ENCODE measurements around the gene RAI14. TPM values are rescaled to one million over a fixed set of nuclear protein-coding genes. Genes with fewer than 3 reads are reported as not detected.

Gene RAI14
- total RNA-seq, 1 donor from 2014 or later = 1.1 TPM

GRCh38 chr5:34684281-34684979 lies 28.3 kb downstream of the RAI14 start:
- Mint-ChIP-seq H3K9me3 (no peaks in the 10 kb centered on the region), H3K27ac (no peak overlapping the region), H3K27me3 (no peaks in the 10 kb centered on the region), H3K4me3 (no peak overlapping the region), H3K4me1 (no peaks in the 10 kb centered on the region), H3K36me3 (ENCODE audit: low read depth) (no peaks in the 10 kb centered on the region)
- intact Hi-C loops (cut with micrococcal nuclease) = no loop called here
- POLR2A ChIA-PET = no interaction called here
- ATAC-seq (ENCODE audit: low read depth) (no peak), DNase-seq (no peak)
- CTCF ChIA-PET = no interaction called here
- TF ChIP-seq, protein P1, sequence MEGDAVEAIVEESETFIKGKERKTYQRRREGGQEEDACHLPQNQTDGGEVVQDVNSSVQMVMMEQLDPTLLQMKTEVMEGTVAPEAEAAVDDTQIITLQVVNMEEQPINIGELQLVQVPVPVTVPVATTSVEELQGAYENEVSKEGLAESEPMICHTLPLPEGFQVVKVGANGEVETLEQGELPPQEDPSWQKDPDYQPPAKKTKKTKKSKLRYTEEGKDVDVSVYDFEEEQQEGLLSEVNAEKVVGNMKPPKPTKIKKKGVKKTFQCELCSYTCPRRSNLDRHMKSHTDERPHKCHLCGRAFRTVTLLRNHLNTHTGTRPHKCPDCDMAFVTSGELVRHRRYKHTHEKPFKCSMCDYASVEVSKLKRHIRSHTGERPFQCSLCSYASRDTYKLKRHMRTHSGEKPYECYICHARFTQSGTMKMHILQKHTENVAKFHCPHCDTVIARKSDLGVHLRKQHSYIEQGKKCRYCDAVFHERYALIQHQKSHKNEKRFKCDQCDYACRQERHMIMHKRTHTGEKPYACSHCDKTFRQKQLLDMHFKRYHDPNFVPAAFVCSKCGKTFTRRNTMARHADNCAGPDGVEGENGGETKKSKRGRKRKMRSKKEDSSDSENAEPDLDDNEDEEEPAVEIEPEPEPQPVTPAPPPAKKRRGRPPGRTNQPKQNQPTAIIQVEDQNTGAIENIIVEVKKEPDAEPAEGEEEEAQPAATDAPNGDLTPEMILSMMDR (IDR thresholded peaks at IDR 0.05) = no peak

GRCh38 chr5:34684980-34685352 lies 28.8 kb downstream of the RAI14 start:
- ChIA-PET POLR2A (no interaction called here), CTCF (no interaction called here)
- intact Hi-C loops (cut with micrococcal nuclease) = no loop called here
- Mint-ChIP-seq H3K36me3 (ENCODE audit: low read depth) (no peaks in the 10 kb centered on the region), H3K9me3 (no peaks in the 10 kb centered on the region), H3K27me3 (no peaks in the 10 kb centered on the region), H3K4me1 (no peaks in the 10 kb centered on the region), H3K4me3 (no peak overlapping the region), H3K27ac (no peak overlapping the region)
- TF ChIP-seq, protein P1 (IDR thresholded peaks at IDR 0.05) = no peak
- DNase-seq (no peak), ATAC-seq (ENCODE audit: low read depth) (no peak)

DNA sequence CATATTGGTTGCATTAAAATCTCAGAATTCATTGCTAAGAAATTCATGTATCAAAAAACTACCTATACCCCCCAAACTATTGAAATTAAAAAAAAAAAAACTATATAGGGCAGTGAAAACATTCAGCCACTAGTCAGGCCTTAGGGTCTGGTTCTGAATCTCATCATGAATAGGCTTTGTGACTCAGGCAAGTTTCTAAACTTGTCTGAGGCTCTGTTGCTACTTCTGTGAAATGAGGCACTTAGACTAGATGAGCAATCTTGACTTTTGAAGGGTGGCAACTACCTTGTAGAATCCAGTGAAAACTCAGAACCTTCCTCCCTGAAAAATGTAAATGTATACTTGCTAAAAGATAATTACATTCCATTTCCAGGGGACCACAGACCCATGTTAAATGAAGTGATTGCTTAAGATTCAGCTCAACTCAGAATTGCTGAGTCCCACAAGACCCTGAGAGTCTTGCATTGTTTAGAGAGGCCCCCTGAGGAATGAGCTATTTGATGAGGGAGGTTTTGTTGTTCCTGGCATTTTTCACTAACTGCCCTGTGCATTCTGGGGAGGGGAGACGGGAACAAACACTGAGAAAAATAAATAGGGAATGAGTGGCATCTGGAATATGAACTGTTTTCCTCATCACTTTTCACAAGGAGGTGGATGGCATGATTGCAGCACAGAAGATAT lies 29.5 kb downstream of the RAI14 start:
- no peaks in the 10 kb centered on the region for H3K27me3 Mint-ChIP-seq
- TF ChIP-seq, protein P1 (IDR thresholded peaks at IDR 0.05) = no peak
- CTCF ChIA-PET = interaction anchor here (1.1 kb wide), 1 partner anchor 218 kb away, joined by 3 read pairs; no protein-coding TSS in a partner anchor
- no peaks in the 10 kb centered on the region for H3K4me1 Mint-ChIP-seq
- H3K4me3 Mint-ChIP-seq = no peak overlapping the region
- intact Hi-C loops (cut with micrococcal nuclease) = no loop called here
- POLR2A ChIA-PET = no interaction called here
- H3K36me3 Mint-ChIP-seq (ENCODE audit: low read depth) = no peaks in the 10 kb centered on the region
- no peak for ATAC-seq (ENCODE audit: low read depth)
- DNase-seq = no peak
- H3K9me3 Mint-ChIP-seq = no peaks in the 10 kb centered on the region
- no peak overlapping the region for H3K27ac Mint-ChIP-seq

GRCh38 chr5:34686762-34687268 lies 30.7 kb downstream of the RAI14 start:
- ATAC-seq (ENCODE audit: low read depth) = no peak
- Mint-ChIP-seq H3K27me3 (no peaks in the 10 kb centered on the region), H3K27ac (no peak overlapping the region), H3K9me3 (no peaks in the 10 kb centered on the region), H3K4me1 (no peaks in the 10 kb centered on the region), H3K36me3 (ENCODE audit: low read depth) (no peaks in the 10 kb centered on the region), H3K4me3 (no peak overlapping the region)
- TF ChIP-seq, protein P1 (IDR thresholded peaks at IDR 0.05) = no peak
- intact Hi-C loops (cut with micrococcal nuclease) = no loop called here
- ChIA-PET POLR2A (no interaction called here), CTCF (interaction anchor here (1.1 kb wide), 1 partner anchor 217 kb away, joined by 3 read pairs; no protein-coding TSS in a partner anchor)
- no peak for DNase-seq

DNA sequence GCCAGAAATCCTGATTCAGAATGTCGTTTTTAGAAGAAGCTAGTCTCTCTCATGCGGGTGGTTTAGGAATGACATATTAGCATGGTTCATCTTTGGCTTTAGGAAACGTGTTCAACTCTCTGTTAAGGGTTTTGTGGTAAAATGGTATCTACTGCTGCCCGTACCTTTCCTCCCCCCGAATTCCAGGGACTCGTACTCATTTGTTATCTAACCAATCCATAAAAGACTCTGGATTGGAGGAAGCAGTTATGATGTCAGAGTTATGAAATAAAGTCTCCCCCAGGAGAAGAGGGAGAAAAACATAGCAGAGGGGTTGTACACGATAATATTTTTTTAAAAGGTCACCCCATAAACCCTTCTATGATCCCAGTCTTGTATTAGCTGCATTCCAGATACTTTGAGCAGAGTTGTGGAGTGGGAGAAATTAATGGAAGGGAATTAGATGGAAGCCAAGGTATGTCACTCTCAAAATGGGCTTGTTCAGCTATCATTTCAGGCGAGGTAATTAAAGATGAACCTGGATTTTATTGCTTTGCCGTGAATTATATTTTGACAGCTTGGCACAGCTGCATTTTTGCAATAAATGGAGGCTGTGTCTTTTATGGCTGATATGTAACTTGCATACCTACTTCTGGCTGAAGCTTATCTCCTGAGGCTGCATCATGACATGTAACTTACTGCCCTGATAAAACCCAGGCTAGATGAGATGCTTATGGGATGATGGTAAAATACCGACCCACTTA lies 31.3 kb downstream of the RAI14 start:
- intact Hi-C loops (cut with micrococcal nuclease) = no loop called here
- no peak overlapping the region for H3K4me3 Mint-ChIP-seq
- DNase-seq (no peak), ATAC-seq (ENCODE audit: low read depth) (no peak)
- TF ChIP-seq, protein P1 (IDR thresholded peaks at IDR 0.05) = no peak
- H3K9me3 Mint-ChIP-seq = no peaks in the 10 kb centered on the region
- no peaks in the 10 kb centered on the region for H3K27me3 Mint-ChIP-seq
- ChIA-PET POLR2A (no interaction called here), CTCF (interaction anchor here (0.8 kb wide), 1 partner anchor 211 kb away, joined by 4 read pairs; no protein-coding TSS in a partner anchor)
- H3K36me3 Mint-ChIP-seq (ENCODE audit: low read depth) = no peaks in the 10 kb centered on the region
- no peak overlapping the region for H3K27ac Mint-ChIP-seq
- H3K4me1 Mint-ChIP-seq = no peaks in the 10 kb centered on the region

All from activated B cell treated with CpG ODN at 0.5 μM for 24 hours (primary cell).